HEK293T (cell line): ENCODE data around the gene CRABP2.

ENCODE experiments used
- CTCF ChIA-PET: fragments of 350-600 bp; formaldehyde crosslinking; extraction: SDS; loops from one replicate; lab custom pipeline; 2021; ENCODE audit warnings: antibody characterized with exemption, inconsistent platforms; lab: Yijun Ruan, JAX
- POLR2A ChIA-PET: fragments of 350-600 bp; formaldehyde crosslinking; extraction: SDS; loops from one replicate; lab custom pipeline; 2020; ENCODE audit warnings: antibody characterized with exemption, inconsistent platforms; lab: Yijun Ruan, JAX
- DNase-seq: peaks from one replicate; pipeline ENCODE4 v3.0.0; 2012; ENCODE audit warnings: mixed read lengths; ENCODE audit errors: extremely low spot score
- CTBP1 ChIP-seq: fragments of 450-650 bp; IDR thresholded peaks from 2 replicates; pipeline ENCODE4 v1.6.1; 2016; ENCODE audit warnings: borderline replicate concordance
- FOXK2 ChIP-seq: fragments of 450-650 bp; IDR thresholded peaks from 2 replicates; pipeline ENCODE4 v1.6.1; 2016; ENCODE audit warnings: mild to moderate bottlenecking
- HDGF ChIP-seq: fragments of 450-650 bp; IDR thresholded peaks from 2 replicates; pipeline ENCODE4 v1.6.1; 2017; ENCODE audit warnings: antibody characterized with exemption, borderline replicate concordance
- L3MBTL2 ChIP-seq: fragments of 450-650 bp; conservative IDR thresholded peaks from 2 replicates; pipeline ENCODE4 v1.6.1; 2016; ENCODE audit warnings: mild to moderate bottlenecking
- NFRKB ChIP-seq: fragments of 450-650 bp; IDR thresholded peaks from 2 replicates; pipeline ENCODE4 v1.6.1; 2016; ENCODE audit warnings: mild to moderate bottlenecking, moderate library complexity
- TARDBP ChIP-seq: fragments of 450-650 bp; IDR thresholded peaks from 2 replicates; pipeline ENCODE4 v1.6.1; 2016

CRABP2 gene

GRCh38 chr1:156652131-156652991 lies 53.0 kb downstream of the CRABP2 start:
- no peak for DNase-seq
- ChIA-PET POLR2A (interaction anchor here (0.9 to 1.9 kb wide), 2 partner anchors 9 to 28 kb away, joined by 3 to 4 read pairs; no protein-coding TSS in a partner anchor), CTCF (interaction anchor here (1.5 to 2.3 kb wide), 2 partner anchors 25 to 28 kb away, joined by 5 to 7 read pairs; no protein-coding TSS in a partner anchor)
- no peak for TF ChIP-seq FOXK2
- TF ChIP-seq HDGF, result no peak
- TF ChIP-seq L3MBTL2, result no peak
- TF ChIP-seq NFRKB, result no peak
- no peak for TF ChIP-seq CTBP1
- TF ChIP-seq TARDBP, result no peak
